Mucosa of descending colon (tissue), 3 donors: ENCODE measurements around the gene LRBA. TPM values are rescaled to one million over a fixed set of nuclear protein-coding genes. Genes with fewer than 3 reads are reported as not detected.

Experiments used
- ATAC-seq: fragments of 200-7000 bp; cut with Tn5 transposase; one replicate; pipeline ENCODE4 v1.9.1; 2020; ENCODE audit warnings: mild to moderate bottlenecking, moderate library complexity
- DNase-seq, 3 donors: peaks; one replicate each; pipeline ENCODE4 v3.0.0-alpha.2; 2020
- H3K36me3 ChIP-seq: fragments of 200-600 bp; one replicate; pipeline ENCODE4 v1.8.0; 2021; ENCODE audit warnings: low read depth, mild to moderate bottlenecking
- H3K4me1 ChIP-seq: fragments of 200-600 bp; one replicate; pipeline ENCODE4 v1.8.0; 2021; ENCODE audit warnings: low read depth, mild to moderate bottlenecking
- H3K4me3 ChIP-seq: fragments of 200-600 bp; one replicate; pipeline ENCODE4 v1.8.0; 2021; ENCODE audit warnings: mild to moderate bottlenecking
- H3K9me3 ChIP-seq: fragments of 200-600 bp; one replicate; pipeline ENCODE4 v1.8.0; 2021; ENCODE audit warnings: mild to moderate bottlenecking
- intact Hi-C, 2 donors: fragments of 100-400 bp; cut with DNase I in 1 of 2; cut with micrococcal nuclease in 1 of 2; formaldehyde crosslinking; loops; one replicate each; pipeline versions ENCODE4 v1.11.0 to v1.11.1; 2022; cut with DNase I, micrococcal nuclease
- total RNA-seq, 3 donors: library from RNA; stranded (reverse); fragmentation: NEBNext Ultra II Directional in 2 of 3; extraction: Animal tissue kit (Norgen Biotek cat#: 25700) in 2 of 3; gene quantifications; one replicate each; pipeline versions ENCODE4 v1.2.1 to v1.2.4, GENCODE V29; 2021 to 2023
- TF ChIP-seq, protein P1 (sequence below): fragments of 200-600 bp; IDR thresholded peaks from one replicate; pipeline ENCODE4 v1.8.0; 2022; ENCODE audit warnings: antibody characterized with exemption, mild to moderate bottlenecking
- donor health status: DM: no; HTN: no; CAD: no; lungs with moderate emphysema.
- donor health status: DM: no; HTN: no; CAD: no.
- donor health status: DM: no; HTN: yes; CAD: no.

Gene LRBA
- total RNA-seq, 3 donors from 2014 or later = 69.8 to 98.4 (median 76.2) TPM

DNA sequence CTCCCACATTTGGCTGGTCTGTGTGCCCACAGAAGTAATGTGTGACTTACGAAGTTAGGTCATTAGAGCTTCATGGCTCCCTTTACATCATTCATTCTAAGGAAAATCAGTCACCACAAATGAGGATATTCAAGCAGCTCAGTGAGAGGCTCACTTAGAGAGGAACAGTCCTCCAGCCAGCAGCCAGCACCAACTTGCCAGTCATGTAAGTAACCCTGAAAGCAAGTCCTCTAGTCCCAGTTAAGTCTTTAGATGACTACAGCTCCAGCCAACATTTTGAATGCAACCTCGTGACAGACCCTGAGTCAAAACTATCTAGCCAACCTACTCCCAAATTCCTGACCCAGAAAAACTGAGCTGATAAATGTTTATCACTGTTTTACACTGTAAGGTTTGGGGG is 71.3 kb downstream of the LRBA start:
- no peaks in the 10 kb centered on the region for H3K36me3 ChIP-seq
- no peak for DNase-seq
- H3K4me3 ChIP-seq = no peak overlapping the region
- TF ChIP-seq, protein P1, sequence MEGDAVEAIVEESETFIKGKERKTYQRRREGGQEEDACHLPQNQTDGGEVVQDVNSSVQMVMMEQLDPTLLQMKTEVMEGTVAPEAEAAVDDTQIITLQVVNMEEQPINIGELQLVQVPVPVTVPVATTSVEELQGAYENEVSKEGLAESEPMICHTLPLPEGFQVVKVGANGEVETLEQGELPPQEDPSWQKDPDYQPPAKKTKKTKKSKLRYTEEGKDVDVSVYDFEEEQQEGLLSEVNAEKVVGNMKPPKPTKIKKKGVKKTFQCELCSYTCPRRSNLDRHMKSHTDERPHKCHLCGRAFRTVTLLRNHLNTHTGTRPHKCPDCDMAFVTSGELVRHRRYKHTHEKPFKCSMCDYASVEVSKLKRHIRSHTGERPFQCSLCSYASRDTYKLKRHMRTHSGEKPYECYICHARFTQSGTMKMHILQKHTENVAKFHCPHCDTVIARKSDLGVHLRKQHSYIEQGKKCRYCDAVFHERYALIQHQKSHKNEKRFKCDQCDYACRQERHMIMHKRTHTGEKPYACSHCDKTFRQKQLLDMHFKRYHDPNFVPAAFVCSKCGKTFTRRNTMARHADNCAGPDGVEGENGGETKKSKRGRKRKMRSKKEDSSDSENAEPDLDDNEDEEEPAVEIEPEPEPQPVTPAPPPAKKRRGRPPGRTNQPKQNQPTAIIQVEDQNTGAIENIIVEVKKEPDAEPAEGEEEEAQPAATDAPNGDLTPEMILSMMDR = no peak
- intact Hi-C loops = no loop called here
- H3K9me3 ChIP-seq = no peaks in the 10 kb centered on the region
- no peak for ATAC-seq
- H3K4me1 ChIP-seq = no peaks in the 10 kb centered on the region

DNA sequence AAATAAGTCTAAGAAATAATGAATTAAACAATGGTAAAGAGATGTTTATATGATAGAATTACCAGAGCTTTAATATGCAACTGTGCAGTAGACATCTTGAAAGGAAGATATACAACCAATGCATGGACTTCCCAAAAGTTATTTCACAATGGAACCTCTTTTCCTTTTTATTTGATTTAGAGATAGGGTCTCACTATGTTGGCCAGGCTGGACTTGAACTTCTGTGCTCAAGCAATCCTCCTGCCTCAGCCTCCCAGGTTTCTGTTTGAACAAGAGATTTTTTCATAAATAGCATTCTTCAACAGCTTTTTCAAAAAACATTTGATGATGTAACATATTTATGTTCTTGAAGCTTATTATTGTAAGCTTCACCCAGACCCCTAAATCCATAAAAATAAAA is 72.0 kb downstream of the LRBA start:
- no peak for ATAC-seq

DNA sequence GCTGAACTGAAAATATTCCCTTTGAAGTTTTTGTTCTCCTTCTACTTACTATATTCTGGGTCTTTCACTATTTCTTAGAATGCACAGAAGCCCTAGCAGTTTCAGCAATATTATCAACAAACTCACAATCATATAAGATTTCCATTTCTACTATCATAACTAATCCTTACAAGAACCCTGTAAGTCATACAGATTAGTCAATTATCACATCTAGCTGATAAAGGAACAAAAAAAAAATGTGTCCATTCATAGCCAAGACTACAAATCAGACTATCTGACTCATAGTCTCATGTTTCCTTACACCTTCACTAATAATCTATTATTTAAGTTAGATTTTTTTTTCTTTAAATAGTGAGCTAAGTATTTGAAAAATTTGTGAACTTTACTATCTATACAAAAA is 72.5 kb downstream of the LRBA start:
- Histone ChIP-seq H3K4me1 (no peaks in the 10 kb centered on the region), H3K4me3 (no peak overlapping the region), H3K9me3 (no peaks in the 10 kb centered on the region), H3K36me3 (no peaks in the 10 kb centered on the region)
- ATAC-seq (no peak), DNase-seq (no peak)
- TF ChIP-seq, protein P1 = no peak
- intact Hi-C loops = no loop called here

More for the DNA sequence above, 72.0 kb downstream of the LRBA start:
- TF ChIP-seq, protein P1 = no peak
- no peaks in the 10 kb centered on the region for H3K36me3 ChIP-seq
- intact Hi-C loops = no loop called here
- H3K4me3 ChIP-seq = no peak overlapping the region
- no peak for DNase-seq
- no peaks in the 10 kb centered on the region for H3K4me1 ChIP-seq
- H3K9me3 ChIP-seq = no peaks in the 10 kb centered on the region

DNA sequence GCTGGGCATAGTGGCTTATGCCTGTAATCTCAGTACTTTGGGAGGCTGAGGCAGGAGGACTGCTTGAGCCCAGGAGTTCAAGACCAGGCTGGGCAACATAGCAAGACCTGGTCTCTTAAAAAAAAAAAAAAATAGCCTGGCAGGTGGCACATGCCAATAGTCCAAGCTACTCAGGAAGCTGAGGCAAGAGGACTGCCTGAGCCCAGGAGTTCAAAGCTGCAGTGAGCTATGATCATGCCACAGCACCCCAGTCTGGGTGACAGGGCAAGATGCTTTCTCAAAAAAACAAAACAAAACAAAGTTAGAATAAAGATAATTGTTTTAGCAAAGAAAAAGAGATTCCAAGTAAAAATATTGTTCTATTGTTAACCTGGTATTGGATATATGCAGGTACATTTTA is 75.0 kb downstream of the LRBA start:
- Histone ChIP-seq H3K4me3 (no peak overlapping the region), H3K4me1 (no peaks in the 10 kb centered on the region), H3K36me3 (no peaks in the 10 kb centered on the region), H3K9me3 (no peaks in the 10 kb centered on the region)
- no peak for DNase-seq
- no peak for ATAC-seq
- TF ChIP-seq, protein P1 = no peak
- intact Hi-C loops = no loop called here

DNA sequence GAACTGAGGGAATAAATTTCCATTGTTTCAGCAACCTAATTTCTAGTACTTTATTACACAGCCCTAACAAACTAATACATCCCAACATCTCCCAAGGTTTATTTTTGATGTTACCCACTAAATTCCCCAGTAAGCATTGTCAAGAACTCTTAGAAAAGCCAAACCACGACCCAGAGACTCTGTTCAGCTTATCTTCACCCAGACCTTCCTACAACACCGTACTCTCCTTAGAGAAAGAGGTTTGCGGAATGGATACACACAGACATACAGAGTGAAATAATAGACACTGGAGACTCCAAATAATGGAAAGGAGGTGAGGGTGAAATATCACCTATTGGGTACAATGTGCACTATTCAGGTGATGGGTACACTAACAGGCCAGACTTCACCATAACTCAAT is 75.6 kb downstream of the LRBA start:
- ATAC-seq (no peak), DNase-seq (no peak)
- H3K9me3 ChIP-seq = no peaks in the 10 kb centered on the region
- H3K4me1 ChIP-seq = no peaks in the 10 kb centered on the region
- intact Hi-C loops = no loop called here
- TF ChIP-seq, protein P1 = no peak
- no peak overlapping the region for H3K4me3 ChIP-seq
- no peaks in the 10 kb centered on the region for H3K36me3 ChIP-seq

DNA sequence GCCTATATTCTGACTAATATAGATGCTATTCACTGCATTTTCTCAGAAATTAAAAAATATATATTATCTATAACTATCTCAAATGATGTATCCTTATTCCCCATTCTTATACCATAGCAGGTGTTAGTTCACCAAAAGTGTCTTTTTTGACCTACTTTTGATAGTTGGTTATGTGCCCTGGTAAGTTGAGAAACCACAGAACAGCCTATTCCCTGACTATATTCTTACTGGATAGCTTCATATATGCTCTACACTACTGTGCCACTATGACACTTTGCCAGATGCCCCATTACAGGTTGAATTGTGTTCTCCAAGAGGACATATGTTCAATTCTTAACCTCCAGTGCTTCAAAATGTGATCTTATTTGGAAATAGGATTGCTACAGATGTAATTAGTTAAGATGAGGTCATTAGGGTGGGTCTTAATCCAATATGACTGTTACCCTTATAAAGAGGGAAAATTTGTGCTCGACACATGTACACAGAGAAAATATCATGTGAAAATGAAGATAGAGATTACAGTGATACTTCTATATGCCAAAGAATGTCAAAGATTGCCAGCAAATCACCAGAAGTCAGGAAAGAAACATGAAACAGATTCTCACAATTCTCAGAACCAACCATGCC is 76.1 kb downstream of the LRBA start:
- Histone ChIP-seq H3K36me3 (no peaks in the 10 kb centered on the region), H3K4me1 (no peaks in the 10 kb centered on the region), H3K9me3 (no peaks in the 10 kb centered on the region), H3K4me3 (no peak overlapping the region)
- intact Hi-C loops = no loop called here
- TF ChIP-seq, protein P1 = no peak
- no peak for DNase-seq
- ATAC-seq = no peak
